ENCODE results near the gene HNRNPR.

Gene HNRNPR

GRCh38 chr1:23368562-23369334 is 24.7 kb upstream of the HNRNPR start:
- DNase-seq: peak; percentile 90

- DNase-seq: peak; percentile 99
Measured at GRCh38 chr1:23367791-23368561, 23.9 kb upstream of the HNRNPR start.

- DNase-seq: no peak
Measured at GRCh38 chr1:23367451-23367790, 23.3 kb upstream of the HNRNPR start.

- DNase-seq: no peak
Measured at GRCh38 chr1:23366598-23366997, 22.5 kb upstream of the HNRNPR start.

- no peak for DNase-seq
Measured at GRCh38 chr1:23366146-23366545, 22.1 kb upstream of the HNRNPR start.

GRCh38 chr1:23362218-23362713 is 18.2 kb upstream of the HNRNPR start:
- no peak for DNase-seq

- no peak for DNase-seq
Measured at GRCh38 chr1:23358310-23358875, 14.3 kb upstream of the HNRNPR start.

- no peak for DNase-seq
Measured at GRCh38 chr1:23357138-23357908, 13.2 kb upstream of the HNRNPR start.

- no peak for DNase-seq
Measured at GRCh38 chr1:23356471-23357137, 12.5 kb upstream of the HNRNPR start.

- DNase-seq: no peak
Measured at GRCh38 chr1:23354245-23354644, 10.2 kb upstream of the HNRNPR start.

- no peak for DNase-seq
Measured at GRCh38 chr1:23352096-23352695, 8.1 kb upstream of the HNRNPR start.

GRCh38 chr1:23345920-23346319 is 1.8 kb upstream of the HNRNPR start:
- no peak for DNase-seq

- no peak for DNase-seq
Measured at GRCh38 chr1:23344987-23345472, 946 bp upstream of the HNRNPR start.

- DNase-seq: peak; percentile 34
Measured at GRCh38 chr1:23343221-23344110, 618 bp downstream of the HNRNPR start.

- no peak for DNase-seq
Measured at GRCh38 chr1:23341931-23342692, 2.0 kb downstream of the HNRNPR start.

GRCh38 chr1:23339632-23340031 is 4.5 kb downstream of the HNRNPR start:
- DNase-seq: no peak

GRCh38 chr1:23337869-23338268 is 6.2 kb downstream of the HNRNPR start:
- DNase-seq: no peak

GRCh38 chr1:23331713-23332112 is 12.4 kb downstream of the HNRNPR start:
- no peak for DNase-seq

- no peak for DNase-seq
Measured at GRCh38 chr1:23330846-23331245, 13.2 kb downstream of the HNRNPR start.

GRCh38 chr1:23325393-23325792 is 18.7 kb downstream of the HNRNPR start:
- DNase-seq: no peak

All from NCI-H446 treated with DMSO at 0.1 percent for 48 hours (cell line).